Stimulated activated CD4-positive, alpha-beta T cell treated with anti-CD3 and anti-CD28 coated beads, Interleukin-2, amount 100 ng/mL, for 24 hours (primary cell): ENCODE results near the gene PLEKHG5.
A peak's percentile ranks its signal among the peaks of the same experiment; 100 is the strongest.
"Not testable (repeated sequence)": the region's sequence is repeated elsewhere in the genome, so short reads cannot be mapped to it uniquely, and the experiment has no call there.

Experiments used
- DNase-seq, 2 donors: peaks; one replicate each; pipeline ENCODE4 v3.0.0-alpha.2; 2020

PLEKHG5 gene

DNA sequence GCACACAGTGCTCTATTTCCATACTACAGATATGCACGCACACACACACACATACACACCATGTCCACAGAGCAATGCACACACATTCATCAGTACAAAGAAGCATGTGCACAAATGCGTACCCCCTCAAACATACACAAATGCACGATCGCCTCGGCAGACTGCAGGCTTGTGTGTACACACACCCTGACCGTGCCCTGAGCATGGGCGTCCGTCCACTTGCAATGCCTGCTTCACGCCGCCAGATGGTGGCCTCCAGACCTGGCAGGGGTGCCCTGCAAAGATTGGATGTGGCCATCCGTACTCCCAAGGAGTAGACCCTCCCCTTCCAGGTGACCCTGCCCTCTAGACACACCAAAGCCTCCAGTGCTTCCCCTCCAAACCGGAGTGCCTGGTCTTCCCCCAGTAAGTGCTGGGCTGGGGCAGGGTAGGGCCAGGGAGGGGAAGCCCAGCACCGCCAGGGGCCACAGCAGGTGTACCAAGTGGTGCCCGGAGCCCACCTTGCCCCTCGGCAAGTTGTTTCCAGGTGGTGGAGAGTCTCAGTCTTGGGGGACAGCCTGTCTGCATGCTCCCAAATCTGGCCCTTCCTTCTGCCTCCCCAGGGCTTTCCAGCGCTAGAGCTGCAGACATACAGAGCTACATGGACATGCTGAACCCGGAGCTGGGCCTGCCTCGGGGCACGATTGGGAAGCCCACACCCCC lies 46.3 kb downstream of the PLEKHG5 start:
- DNase-seq = peak; percentile 52 to 53

- DNase-seq = no peak
Measured at GRCh38 chr1:6444377-6444776, 47.1 kb downstream of the PLEKHG5 start.

DNA sequence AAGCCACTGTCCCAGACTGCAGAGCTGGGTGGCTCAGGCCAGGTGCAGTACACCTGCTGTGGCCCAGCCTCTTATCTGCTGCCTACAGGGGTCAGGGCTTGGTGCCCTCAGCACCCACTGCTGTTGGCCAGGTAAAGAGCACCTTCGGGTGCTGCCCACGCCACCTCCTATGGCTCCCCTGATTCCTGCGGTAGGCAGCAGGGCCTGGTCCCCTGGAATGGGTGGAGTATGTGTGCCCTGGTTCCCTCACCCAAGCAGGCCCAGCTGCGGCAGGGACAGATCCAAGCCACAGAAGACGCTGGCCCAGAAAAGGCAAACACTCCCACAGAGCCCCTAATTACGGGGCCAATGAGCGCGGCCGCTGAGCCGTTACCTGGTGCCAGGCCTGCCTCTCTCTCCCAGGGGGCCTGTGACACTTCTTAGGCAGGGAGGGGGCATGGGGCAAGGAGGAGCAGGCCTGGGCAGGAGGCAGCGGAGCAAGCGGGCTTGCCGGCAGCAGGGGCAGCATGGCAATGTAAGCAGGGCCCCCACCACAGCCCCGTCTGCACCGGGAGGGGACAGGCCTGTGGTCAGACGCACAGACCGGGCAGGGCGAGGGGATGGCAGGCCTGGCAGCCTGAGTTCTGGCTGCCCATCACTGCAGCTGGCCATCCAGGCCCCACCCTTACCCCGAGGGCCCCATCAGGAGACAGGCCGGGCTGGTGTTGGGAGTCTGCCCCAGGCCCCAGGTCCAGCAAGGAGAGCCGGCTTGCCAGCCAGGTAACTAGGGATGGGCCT lies 47.9 kb downstream of the PLEKHG5 start:
- no peak for DNase-seq

DNA sequence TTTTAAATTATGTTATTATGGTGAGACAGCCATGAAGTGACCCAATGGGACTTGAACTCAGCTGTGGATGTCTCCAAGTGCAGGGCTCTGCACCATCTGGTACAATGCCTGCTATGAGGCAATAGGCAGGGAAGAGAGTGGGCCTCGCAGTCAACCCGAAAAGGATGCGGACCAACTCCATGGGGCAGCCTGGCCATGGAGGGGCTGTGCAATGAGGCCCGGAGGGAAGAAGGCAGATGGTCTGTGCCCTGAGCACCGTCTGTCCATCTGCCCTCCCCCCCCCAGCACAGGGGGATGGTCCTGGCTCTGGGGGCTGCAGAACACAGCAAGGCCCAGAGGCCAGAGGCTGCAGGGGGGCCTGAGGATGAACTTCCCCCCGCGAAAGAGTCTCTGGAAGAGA lies 49.9 kb downstream of the PLEKHG5 start:
- no peak for DNase-seq

DNA sequence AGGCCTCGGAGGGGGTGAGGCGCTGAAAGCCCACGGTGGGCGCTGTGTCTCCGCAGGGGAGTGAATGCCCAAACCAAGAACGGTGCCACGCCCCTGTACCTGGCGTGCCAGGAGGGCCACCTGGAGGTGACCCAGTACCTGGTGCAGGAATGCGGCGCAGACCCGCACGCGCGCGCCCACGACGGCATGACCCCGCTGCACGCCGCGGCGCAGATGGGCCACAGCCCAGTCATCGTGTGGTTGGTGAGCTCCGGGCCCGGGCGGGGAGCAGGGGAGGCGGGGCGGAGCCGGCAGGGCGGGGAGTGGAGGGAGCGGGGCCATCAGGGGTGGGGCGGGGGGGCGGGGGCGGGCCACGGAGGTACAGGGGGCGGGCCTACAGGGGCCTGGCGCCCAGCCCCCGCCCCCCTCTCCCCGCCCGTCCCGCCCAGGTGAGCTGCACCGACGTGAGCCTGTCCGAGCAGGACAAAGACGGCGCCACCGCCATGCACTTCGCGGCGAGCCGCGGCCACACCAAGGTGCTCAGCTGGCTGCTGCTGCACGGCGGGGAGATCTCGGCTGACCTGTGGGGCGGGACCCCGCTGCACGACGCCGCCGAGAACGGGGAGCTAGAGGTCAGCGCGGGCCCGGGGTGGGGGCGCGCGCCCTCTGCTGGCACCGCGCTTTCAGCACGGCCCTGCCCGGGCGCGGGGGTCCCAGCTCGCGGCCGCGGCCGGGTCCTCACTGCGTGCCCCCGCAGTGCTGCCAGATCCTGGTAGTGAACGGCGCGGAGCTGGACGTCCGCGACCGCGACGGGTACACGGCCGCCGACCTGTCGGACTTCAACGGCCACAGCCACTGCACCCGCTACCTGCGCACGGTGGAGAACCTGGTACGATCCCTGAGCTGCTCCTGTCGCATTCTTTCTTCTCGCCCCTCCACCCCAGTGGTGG lies 51.0 kb downstream of the PLEKHG5 start:
- peak; percentile 76 to 79 for DNase-seq

DNA sequence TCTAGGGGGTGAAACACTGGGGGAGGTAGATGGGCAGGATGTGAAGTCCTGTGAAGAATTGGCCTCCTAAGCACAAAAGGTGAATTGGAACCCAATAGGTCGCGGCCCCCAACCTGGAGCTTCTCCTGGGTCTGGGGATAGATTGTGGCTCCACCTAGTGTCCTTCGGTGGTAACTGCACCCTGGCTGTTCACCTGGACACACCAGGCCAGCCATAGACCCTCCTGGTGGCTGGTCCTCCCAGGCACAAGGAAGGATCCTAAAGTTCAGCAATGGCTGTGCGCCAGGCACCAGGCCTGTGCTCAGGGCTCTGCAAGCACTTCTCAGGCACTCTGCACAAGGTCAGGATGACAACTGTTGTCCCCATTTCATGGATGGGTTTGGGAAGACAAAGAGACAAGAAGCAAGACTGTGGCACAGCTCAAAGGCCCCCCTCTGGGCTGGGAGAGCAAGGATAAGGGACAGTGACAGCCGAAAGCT lies 53.4 kb downstream of the PLEKHG5 start:
- peak; percentile 74 to 77 for DNase-seq

DNA sequence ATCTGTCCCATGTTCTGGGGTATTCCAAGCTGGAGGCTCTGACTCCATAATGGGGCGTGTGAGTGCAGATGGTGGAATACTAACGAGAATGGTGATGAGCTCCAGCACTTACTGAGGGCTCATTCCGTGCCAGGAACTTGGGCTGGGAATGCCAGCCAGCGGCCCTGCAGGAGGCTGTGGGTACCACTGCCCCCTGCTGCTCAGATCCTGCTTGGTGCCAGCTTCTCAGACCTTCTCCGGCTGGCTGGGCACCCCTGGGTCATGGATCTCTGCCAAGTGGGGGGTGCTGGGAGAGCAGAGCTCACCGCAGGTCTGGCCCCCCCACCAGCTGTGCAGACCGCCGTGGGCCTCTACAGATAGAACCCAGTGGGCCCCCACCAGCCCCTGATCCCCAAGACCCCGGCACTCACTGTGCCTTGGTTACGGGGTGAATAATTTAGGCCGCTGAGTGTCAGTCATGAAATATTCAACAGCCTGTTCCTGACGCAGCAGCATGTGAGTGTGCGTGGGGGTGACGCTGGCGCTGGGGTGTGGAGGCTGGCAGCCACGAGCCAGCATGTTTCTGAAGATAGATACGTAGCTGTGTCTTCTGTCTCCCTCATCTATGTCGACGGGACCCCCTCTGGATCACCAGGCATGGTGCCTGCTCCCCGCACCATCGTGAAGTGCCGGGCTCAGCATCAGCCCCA lies 54.3 kb downstream of the PLEKHG5 start:
- not testable (repeated sequence) for DNase-seq

GRCh38 chr1:6436277-6436676 lies 55.2 kb downstream of the PLEKHG5 start:
- not testable (repeated sequence) for DNase-seq

DNA sequence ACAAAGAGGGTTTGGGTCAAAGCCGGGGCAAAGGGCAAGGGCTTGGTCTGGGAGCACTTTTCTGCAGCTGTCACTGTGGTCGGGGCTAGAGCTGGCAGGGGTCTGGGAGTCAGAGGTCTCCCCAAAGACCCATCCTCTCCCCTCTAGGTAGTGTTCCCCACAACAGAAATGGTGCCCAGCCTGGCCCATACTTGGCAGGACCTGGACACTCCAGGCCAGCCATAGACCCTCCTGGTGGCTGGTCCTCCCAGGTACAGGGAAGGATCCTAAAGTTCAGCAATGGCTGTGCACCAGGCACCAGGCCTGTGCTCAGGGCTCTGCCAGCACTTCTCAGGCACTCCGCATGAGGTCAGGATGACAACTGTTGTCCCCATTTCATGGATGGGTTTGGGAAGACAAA lies 55.9 kb downstream of the PLEKHG5 start:
- no peak for DNase-seq

DNA sequence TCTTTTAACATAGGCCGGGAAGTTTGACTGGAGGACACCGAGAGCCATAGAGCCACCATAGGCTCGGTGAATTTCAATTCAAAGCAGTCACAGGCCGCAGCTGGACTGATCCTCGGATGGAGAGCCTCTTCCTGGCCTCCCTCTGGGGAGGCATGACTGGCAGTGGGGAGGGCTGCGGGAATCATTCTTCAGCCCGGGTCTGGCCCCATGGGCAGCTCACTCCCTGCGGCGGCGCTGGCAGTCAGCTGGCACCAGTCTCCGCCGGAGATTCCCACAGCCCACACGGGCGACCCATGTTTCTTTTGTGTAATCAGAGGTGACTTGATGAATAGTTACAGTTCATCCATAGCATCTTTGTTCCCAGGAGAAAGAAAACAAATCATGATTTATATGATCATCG lies 56.3 kb downstream of the PLEKHG5 start:
- DNase-seq = no peak

DNA sequence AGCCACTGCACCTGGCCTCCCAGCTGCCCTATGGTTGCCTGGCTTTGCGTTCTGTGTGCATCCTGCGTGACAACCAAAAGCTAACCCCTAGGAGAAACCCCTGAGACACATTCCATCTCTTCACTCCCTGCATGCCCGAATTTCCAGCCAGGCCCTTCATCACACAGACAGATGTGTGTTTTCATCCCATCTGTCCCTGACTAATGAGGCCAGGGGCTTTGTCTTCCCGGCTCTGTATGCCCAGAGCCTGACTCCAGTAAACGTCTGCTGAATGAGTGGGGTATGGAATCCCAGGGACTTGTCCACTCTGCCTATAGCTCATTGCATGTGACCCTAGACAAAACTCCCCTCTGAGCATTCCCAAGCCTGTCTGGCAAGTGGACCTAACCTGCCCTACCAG lies 57.3 kb downstream of the PLEKHG5 start:
- DNase-seq = no peak

DNA sequence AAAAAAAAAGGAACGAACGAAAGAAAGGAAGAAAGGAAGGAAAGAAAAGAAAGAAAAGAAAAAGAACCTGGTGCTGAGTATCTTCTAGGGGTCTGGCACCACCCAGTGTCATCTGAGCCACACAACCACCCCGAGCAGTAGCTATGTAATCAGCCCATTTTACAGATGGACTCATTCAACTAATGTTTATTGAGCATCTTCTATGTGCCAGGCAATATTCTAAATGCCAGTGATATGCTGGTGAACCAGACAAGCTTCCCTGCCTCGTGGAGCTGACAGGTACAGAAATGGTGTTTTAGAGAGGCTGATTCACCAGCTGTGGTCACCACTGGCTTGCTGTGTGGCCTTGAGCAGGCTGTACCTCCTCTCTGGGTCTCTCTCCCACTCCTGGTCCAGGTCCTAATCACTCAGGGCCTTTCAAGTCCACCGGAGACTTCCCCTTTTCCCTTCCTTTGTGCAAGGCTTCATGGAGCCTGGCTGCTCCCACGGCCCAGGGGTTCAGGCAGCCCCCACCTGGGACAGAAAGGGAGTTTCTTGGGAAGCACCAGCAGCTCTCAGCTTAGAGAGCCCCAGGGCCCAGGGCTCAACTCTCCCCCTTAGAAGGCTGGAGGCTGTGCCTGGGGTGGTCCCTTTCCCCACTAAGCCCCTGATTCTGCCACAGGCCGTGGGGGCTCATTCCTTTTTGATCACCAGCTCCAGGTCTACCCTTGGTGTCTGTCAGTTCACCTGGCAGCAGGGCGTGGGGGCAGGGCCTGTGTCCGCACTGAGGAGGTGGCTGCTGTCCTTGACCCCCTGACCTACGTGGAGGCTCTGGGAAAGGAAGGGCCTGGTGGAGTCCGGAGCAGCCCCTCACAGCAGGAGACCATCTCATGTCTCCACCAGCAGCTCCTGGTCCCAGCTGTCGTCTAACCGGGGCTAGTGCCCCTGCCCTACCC lies 59.6 kb downstream of the PLEKHG5 start:
- DNase-seq = not testable (repeated sequence)

DNA sequence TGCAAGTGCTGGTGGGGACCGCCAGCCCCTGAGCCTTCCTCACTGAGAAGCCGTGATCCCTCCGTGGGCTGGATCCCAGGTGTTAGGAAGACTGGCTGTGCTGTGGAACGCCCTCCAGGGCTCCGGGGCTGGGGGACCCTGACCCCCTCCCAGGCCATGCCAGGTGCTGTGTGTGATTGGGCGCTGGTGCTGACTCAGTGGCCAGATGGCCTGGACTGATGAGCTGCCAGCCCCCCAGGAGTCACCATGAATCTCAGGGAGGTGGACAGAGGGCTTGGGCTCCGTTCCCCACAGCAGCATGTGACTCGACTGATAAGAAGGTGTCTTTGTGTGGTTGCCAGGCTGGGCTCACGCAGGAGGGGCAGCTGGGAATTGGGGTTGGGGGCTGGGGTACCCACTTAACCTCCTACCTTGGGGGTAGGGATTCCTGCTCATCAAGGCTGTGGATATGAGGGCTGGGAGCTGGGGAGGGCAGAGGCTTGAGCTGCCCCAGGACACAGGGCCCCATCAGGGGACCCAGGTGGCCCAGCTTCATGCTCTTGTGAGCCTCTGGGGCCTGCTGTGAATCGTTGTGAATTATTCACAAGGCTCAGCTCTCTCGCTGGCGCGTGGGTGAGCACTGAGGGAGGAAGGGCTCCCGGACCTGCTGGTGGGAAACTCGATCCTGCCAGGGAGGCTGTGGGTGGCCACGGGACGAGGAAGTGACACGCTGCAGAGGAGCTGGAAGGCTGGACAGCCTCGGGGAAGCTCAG lies 61.6 kb downstream of the PLEKHG5 start:
- DNase-seq = not testable (repeated sequence)

GRCh38 chr1:6428453-6428852 lies 63.0 kb downstream of the PLEKHG5 start:
- not testable (repeated sequence) for DNase-seq

- no peak for DNase-seq
Measured at GRCh38 chr1:6427441-6428390, 63.8 kb downstream of the PLEKHG5 start.

- DNase-seq = no peak
Measured at GRCh38 chr1:6426972-6427350, 64.5 kb downstream of the PLEKHG5 start.

- DNase-seq = no peak
Measured at GRCh38 chr1:6426277-6426971, 65.0 kb downstream of the PLEKHG5 start.

DNA sequence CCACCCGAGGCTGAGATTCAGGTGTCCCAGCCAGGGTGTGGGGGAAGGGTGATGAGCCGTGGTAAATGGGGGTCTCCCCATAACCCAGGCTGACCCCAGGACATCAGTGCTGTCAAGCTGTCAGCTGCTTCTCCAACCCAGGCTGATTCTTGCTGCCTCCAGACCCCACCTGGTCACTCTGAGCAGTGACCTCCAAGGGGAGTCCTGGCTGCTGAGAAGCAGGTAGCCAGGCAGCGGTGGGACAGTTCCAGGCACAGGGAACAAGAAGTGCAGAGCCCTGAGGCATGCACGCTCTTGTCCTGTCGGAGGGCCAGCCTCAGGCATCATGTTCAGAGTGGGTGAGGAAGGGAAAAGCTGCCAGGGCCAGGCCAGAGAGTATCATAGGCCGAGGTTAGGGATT lies 65.8 kb downstream of the PLEKHG5 start:
- no peak for DNase-seq
